Urinary bladder (tissue), 4 donors: ENCODE results near the gene ASMTL. TPM values are rescaled to one million over a fixed set of nuclear protein-coding genes. Genes with fewer than 3 reads are reported as not detected.
"Not testable (repeated sequence)": the region's sequence is repeated elsewhere in the genome, so short reads cannot be mapped to it uniquely, and the experiment has no call there.

Source experiments
- DNase-seq: peaks from one replicate; pipeline ENCODE4 v3.0.0-alpha.2; 2015; ENCODE audit errors: extremely low spot score
- H3K27ac ChIP-seq: one replicate; pipeline ENCODE4 v1.5.1; 2013; ENCODE audit warnings: low read depth, mild to moderate bottlenecking, moderate library complexity
- H3K36me3 ChIP-seq: one replicate; pipeline ENCODE4 v1.6.1; 2013; ENCODE audit warnings: mild to moderate bottlenecking, moderate library complexity; ENCODE audit not compliant: insufficient read depth
- H3K4me1 ChIP-seq: one replicate; pipeline ENCODE4 v1.6.1; 2013; ENCODE audit warnings: mild to moderate bottlenecking, moderate library complexity; ENCODE audit not compliant: insufficient read depth
- H3K4me3 ChIP-seq: one replicate; pipeline ENCODE4 v1.5.1; 2013; ENCODE audit warnings: low read depth, low read length
- WGBS: extraction: QIAGEN DNeasy Blood & Tissue Kit; methylation state at CpG from one replicate; pipeline ENCODE4 v1.1.7; 2013; 5-methylcytosine and 5-hydroxymethylcytosine counted together
- polyA plus RNA-seq: library from polyadenylated mRNA; stranded (reverse); fragments of 200-250 nt; gene quantifications from one replicate; pipeline ENCODE4 v1.2.3, GENCODE V29; 2013
- total RNA-seq: library from RNA; depleted of rRNA; stranded (reverse); fragments of >200 nt; gene quantifications from one replicate; pipeline ENCODE4 v1.2.3, GENCODE V29; 2014
- donor health status: healthy with polysubstance abuse.
- donor health status: healthy.

The ASMTL gene
- total and polyA plus RNA-seq, 2 donors: 9.1 to 46.2 TPM

- H3K36me3 ChIP-seq: no peaks in the 10 kb centered on the region
- 90% methylated on average over 26 of the region's 26 CpGs for WGBS
- no peaks in the 10 kb centered on the region for H3K4me1 ChIP-seq
- no peak for DNase-seq
- H3K27ac ChIP-seq: no peak overlapping the region
- H3K4me3 ChIP-seq: no peak overlapping the region
These were observed 9.1 kb downstream of the ASMTL start for GRCh38 chrX:1443496-1444075.

DNA sequence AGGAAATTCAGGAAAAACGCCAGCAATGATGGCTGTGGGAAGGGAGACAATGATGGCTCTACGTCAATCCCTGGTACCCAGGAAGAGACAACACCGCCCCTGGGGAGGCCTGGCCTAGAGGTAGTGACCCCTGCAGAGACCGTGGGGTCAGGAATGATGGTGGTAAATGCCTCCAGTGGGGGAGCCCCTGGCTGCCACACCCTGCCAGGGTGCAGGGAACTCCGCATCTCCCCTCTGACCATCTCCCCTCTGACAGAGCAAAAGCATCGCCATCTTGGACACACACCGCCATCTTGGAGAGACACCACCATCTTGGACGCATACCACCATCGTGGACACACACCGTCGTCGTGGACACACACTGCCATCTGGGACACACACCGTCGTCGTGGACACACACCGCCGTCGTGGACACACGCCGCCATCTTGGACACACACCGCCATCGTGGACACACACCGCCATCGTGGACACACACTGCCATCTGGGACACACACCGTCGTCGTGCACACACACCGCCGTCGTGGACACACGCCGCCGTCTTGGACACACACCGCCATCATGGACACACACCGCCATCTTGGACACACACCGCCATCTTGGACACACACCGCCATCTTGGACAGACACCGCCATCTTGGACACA, 9.9 kb downstream of the ASMTL start:
- DNase-seq: no peak
- WGBS: 90% methylated on average over 35 of the region's 38 CpGs
- Histone ChIP-seq H3K4me3 (no peak overlapping the region), H3K27ac (no peak overlapping the region), H3K36me3 (no peaks in the 10 kb centered on the region), H3K4me1 (no peaks in the 10 kb centered on the region)

DNA sequence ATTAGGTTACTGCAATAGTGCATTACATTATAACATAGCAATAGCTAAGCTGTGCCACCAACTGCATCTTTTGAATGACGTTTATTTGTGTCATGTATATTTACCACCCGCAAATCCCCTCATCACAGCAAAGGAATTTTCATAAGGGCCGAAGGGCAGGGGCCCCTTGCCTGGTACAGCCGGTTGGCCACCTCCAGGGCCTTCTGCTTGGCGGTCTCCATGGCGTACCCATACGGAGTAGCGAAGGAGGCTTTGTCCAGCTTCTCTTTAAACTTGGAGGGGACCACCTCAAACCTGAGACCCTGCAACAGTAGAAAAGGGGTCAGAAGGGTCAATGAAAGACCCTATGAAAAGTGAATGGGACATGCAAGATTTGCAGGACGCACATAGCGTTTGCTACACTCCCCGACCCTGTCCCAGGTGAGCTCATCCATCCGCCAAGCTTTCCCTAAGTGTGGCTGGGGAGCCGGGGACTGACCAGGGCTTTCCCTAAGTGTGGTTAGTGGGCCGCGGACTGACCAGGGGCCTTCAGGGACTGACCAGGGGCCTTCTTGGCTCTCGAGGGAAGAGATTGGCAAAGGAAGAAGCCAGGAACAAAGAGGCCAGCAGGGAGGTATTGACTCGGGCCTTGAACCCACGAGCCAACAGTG, 10.6 kb downstream of the ASMTL start:
- no peak for DNase-seq
- no peaks in the 10 kb centered on the region for H3K36me3 ChIP-seq
- H3K4me1 ChIP-seq: no peaks in the 10 kb centered on the region
- no peak overlapping the region for H3K4me3 ChIP-seq
- WGBS: 96% methylated on average over 18 of the region's 18 CpGs
- no peak overlapping the region for H3K27ac ChIP-seq

DNA sequence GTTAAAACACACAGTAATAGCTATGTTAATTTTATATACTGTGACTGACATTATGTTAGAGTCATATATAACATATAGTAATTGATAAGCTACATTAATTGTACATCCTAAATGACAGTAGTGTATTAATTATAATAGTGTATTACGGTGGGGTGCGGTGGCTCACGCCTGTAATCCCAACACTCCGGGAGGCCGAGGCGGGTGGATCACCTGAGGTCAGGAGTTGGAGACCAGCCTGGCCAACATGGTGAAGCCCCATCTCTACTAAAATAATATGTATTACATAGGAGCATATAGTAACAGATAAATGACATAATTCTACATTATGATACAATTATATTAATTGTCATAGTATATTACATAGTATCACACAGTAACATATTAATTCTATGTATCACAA, 12.2 kb downstream of the ASMTL start:
- H3K4me3 ChIP-seq: no peak overlapping the region
- no peak for DNase-seq
- 98% methylated on average over 6 of the region's 6 CpGs for WGBS
- no peaks in the 10 kb centered on the region for H3K4me1 ChIP-seq
- H3K27ac ChIP-seq: no peak overlapping the region
- no peaks in the 10 kb centered on the region for H3K36me3 ChIP-seq

DNA sequence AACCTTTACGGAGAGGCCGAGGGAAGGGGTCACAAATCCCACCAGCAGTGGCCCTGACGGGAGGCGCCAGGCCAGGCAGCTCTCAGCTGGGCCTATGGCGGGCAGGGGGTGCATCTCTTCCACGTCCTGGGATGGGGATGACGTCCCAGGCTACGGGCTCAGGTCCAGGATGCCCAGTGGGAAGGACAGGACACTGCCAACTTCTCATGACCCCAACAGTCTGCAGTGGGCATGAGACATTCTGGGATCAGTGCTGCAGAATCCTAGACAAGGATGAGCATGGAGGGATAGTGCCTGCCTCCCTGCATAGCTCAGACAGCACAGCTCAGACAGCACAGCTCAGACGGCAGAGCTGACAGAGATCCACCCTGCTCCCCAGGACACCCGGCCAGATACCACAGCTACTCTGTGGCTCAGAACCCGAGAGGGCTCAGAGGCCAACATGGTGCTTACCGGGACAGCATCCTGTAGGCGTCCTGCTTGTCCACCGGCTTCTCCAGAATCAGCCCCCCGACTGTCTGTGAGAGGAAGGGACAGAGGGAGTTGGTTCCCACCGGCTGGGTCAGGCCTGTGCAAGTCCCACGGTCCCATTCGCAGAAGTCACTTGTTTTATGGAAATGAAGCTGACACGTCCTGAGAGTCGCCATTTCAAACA, 17.3 kb downstream of the ASMTL start:
- Histone ChIP-seq H3K27ac (no peak overlapping the region), H3K4me3 (no peak overlapping the region), H3K36me3 (no peaks in the 10 kb centered on the region), H3K4me1 (no peaks in the 10 kb centered on the region)
- no peak for DNase-seq
- 95% methylated on average over 20 of the region's 20 CpGs for WGBS

DNA sequence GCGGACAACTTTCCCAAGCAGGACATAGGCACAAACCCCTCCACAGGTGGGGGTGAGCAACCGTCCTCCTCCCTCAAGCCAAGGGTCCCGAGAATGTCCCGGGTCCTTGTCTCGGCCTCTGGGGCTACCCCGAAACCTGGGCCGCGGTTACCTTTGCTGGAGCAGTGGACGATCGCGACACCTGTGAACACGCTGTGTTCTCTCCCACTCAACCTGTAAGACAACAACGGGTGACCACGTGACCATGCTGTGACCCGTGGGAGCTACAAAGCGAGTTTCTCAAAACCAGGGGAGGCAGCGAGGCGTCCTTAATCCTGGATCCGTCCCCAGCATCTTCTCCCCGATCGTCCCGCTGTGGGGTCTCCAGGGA, 17.9 kb downstream of the ASMTL start:
- WGBS: 98% methylated on average over 22 of the region's 22 CpGs
- Histone ChIP-seq H3K27ac (no peak overlapping the region), H3K4me3 (no peak overlapping the region), H3K4me1 (no peaks in the 10 kb centered on the region), H3K36me3 (no peaks in the 10 kb centered on the region)
- no peak for DNase-seq

DNA sequence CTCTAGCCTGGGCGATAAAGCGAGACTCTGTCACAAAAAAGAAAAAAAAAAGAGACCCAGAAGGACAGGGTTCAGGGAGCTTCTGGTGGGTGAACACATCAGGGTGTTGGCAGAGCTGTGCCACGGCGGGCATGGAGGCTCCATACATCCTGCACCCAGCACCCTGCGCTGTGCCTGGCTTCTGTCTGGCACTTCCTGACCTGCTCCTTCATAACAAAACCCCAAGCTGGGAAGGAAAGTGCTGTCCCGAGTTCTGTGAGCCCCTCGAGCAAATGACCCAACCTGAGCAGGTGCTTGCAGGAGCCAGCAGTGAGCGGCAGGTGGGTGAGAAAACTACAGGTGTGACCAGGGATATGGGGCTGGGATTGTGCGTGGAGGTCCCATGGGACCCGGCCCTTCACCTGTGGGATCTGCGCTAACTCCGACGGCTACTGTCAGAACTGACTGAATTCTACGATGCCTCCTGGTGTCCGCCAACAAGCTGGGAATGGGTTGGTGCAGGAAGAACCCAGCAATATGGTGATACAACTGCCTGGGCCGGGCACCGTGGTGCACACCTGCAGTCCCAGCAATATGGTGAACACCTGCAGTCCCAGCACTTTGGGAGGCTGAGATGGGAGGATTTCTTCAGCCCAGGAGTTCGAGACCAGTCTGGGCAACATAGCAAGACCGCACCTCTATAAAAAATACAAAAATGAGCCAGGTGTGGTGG, 18.9 kb downstream of the ASMTL start:
- DNase-seq: no peak
- Histone ChIP-seq H3K4me1 (no peaks in the 10 kb centered on the region), H3K36me3 (no peaks in the 10 kb centered on the region), H3K27ac (no peak overlapping the region), H3K4me3 (no peak overlapping the region)
- 94% methylated on average over 19 of the region's 19 CpGs for whole genome bisulfite sequencing

DNA sequence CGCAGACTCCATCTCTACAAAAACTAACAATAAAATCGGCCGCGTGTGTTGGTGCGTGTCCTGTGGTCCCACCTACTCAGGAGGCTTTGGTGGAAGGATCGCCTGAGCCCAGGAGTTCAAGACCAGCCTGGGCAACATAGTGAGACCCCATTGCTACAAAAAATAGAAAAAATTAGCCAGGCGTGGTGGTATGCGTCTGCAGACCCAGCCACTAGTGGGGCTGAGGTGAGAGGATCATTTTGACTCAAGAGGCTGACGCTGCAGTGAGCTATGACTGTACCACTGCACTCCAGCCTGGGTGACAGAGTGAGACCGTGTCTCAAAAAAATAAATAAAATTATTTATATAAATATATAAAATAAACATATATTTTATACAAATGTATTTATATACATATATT, 22.3 kb downstream of the ASMTL start:
- WGBS: 97% methylated on average over 10 of the region's 10 CpGs
- H3K4me1 ChIP-seq: no peaks in the 10 kb centered on the region
- H3K27ac ChIP-seq: no peak overlapping the region
- no peak overlapping the region for H3K4me3 ChIP-seq
- peaks cover 1% of the 10 kb centered on the region for H3K36me3 ChIP-seq
- DNase-seq: no peak

GRCh38 chrX:1427756-1428155, 25.0 kb downstream of the ASMTL start:
- 96% methylated on average over 32 of the region's 32 CpGs for whole genome bisulfite sequencing
- no peak overlapping the region for H3K27ac ChIP-seq
- no peak overlapping the region for H3K4me3 ChIP-seq
- H3K36me3 ChIP-seq: peaks cover 4% of the 10 kb centered on the region
- no peak for DNase-seq
- no peaks in the 10 kb centered on the region for H3K4me1 ChIP-seq

- DNase-seq, H3K4me3 ChIP-seq, H3K27ac ChIP-seq, H3K4me1 ChIP-seq, H3K36me3 ChIP-seq: not testable (repeated sequence)
- WGBS: 90% methylated on average over 16 of the region's 16 CpGs
These were observed 26.4 kb downstream of the ASMTL start for GRCh38 chrX:1426321-1426720.

DNA sequence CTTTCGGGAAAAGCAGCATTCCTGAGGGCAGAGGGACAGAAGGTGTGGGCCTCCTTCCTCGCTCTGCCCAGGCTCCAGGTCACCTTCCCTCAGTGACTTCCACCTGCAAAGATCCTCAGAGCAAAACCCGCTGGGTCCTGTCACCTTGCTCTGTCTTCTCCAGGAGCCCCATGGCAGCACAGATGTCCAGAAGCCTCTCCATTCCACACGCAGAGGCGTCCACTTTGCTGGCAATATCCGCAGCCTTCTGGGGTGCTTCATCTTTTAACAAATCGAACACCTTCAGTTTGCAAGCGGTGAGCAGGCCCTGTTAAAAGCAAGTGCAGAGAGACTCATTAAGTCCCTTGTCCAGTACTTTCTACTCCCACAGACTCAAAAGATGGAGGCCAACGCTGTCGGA, 27.3 kb downstream of the ASMTL start:
- Histone ChIP-seq H3K36me3 (peaks cover 4% of the 10 kb centered on the region), H3K4me1 (no peaks in the 10 kb centered on the region), H3K4me3 (no peak overlapping the region), H3K27ac (no peak overlapping the region)
- no peak for DNase-seq
- WGBS: 89% methylated on average over 10 of the region's 10 CpGs

DNA sequence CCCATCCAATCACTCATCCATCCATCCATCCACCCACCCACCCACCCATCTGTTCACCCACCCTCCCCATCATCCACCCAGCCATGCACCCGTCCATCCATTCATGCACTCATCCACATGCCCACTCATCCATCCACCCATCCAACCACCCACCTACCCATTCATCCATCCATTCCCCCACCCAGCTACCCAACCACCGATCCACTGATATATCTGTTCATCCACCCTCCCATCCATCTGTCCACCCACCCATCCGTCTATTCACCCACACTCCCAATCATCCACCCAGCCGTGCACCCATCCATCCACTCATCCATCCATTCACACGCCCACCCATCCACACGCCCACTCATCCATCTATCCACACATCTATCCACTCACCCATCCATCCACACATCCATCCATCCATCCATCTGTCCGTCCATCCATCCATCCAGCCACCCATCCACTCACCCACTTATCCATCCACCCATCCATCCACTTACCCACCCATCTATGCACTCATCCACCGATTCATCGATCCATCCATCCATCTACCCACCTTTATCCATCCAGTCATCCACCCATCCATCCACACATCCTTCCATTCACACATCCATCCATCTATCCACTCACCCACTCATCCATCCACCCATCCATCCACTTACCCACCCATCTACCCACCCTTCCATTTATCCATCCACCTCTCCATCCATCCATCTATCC, 28.4 kb downstream of the ASMTL start:
- no peak overlapping the region for H3K4me3 ChIP-seq
- peaks cover 4% of the 10 kb centered on the region for H3K36me3 ChIP-seq
- H3K27ac ChIP-seq: no peak overlapping the region
- WGBS: 89% methylated on average over 9 of the region's 9 CpGs
- no peaks in the 10 kb centered on the region for H3K4me1 ChIP-seq
- no peak for DNase-seq

DNA sequence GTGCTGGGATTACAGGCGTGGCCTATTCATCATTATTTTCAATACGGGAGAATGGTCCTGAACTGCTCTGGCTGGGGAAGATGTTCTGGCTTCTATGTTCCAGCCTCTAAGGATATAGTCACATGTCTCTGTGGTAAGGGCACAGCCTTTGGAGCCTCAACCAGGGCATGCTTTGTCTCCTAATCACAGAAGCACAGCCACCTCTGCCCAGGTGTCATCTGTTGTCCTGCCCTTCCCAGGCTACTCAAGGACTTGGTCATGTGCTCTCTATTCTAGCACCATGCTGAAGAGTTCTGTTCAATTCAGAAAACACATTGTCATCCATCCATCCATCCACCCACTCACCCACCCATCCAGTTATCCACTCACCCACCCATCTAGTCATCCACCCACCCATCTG, 29.5 kb downstream of the ASMTL start:
- Histone ChIP-seq H3K27ac (no peak overlapping the region), H3K4me1 (no peaks in the 10 kb centered on the region), H3K36me3 (peaks cover 8% of the 10 kb centered on the region), H3K4me3 (no peak overlapping the region)
- no peak for DNase-seq
- WGBS: 71% methylated on average over 2 of the region's 2 CpGs
